Measurements from ENCODE around the gene HAPSTR1.

The HAPSTR1 gene

DNA sequence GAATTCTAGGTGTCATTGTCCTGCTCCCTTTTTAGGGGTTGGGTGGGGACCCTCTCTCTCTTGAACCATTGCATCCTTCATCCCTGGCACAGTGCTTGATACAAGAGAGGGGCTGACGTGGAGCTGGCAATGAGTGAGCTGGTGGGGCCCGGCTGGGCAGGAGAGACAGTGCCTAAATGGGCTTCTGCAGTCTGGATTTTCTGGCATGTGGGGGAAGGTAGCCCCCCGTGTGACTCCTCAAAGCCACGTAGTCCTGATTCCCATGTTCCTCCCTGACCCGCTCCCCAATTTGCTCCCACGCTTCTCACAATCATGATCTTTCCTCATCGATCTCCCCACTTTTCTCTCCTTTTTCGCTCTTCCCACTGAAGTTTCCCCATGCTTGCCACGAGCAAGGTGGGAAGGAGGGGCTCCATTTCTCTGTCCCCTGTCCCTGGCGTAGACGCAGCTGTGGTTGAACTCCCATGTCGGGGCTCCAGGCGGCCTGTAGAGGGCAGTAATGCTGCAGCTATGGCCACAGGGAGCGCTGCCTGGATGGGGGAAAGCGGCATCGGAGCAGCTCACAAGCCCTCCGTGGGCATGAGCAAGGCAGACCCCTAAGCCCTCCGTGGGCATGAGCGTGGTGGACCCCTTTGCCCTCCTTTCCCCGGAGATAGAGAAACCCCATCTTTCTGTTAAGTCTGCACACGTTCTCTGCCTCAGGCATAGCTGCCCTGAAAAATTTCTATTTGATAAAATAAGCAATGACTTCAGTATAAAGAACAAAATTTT is 47.5 kb downstream of the HAPSTR1 start:
- TF ChIP-seq TAF1 (IDR thresholded peaks at IDR 0.05; ENCODE audit: borderline replicate concordance, insufficient read depth, low read length), result no peak
- no peak for TF ChIP-seq POLR2AphosphoS5 (IDR thresholded peaks at IDR 0.05; ENCODE audit: low read depth, low read length)
- TF ChIP-seq SIN3A (IDR thresholded peaks at IDR 0.05; ENCODE audit: borderline replicate concordance, insufficient read depth, low read length), result no peak
- TF ChIP-seq, protein P1, sequence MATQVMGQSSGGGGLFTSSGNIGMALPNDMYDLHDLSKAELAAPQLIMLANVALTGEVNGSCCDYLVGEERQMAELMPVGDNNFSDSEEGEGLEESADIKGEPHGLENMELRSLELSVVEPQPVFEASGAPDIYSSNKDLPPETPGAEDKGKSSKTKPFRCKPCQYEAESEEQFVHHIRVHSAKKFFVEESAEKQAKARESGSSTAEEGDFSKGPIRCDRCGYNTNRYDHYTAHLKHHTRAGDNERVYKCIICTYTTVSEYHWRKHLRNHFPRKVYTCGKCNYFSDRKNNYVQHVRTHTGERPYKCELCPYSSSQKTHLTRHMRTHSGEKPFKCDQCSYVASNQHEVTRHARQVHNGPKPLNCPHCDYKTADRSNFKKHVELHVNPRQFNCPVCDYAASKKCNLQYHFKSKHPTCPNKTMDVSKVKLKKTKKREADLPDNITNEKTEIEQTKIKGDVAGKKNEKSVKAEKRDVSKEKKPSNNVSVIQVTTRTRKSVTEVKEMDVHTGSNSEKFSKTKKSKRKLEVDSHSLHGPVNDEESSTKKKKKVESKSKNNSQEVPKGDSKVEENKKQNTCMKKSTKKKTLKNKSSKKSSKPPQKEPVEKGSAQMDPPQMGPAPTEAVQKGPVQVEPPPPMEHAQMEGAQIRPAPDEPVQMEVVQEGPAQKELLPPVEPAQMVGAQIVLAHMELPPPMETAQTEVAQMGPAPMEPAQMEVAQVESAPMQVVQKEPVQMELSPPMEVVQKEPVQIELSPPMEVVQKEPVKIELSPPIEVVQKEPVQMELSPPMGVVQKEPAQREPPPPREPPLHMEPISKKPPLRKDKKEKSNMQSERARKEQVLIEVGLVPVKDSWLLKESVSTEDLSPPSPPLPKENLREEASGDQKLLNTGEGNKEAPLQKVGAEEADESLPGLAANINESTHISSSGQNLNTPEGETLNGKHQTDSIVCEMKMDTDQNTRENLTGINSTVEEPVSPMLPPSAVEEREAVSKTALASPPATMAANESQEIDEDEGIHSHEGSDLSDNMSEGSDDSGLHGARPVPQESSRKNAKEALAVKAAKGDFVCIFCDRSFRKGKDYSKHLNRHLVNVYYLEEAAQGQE (IDR thresholded peaks at IDR 0.05; ENCODE audit: insufficient read depth in 1 of 2, low read depth in 2 of 2, low read length in 2 of 2), result no peak
- TF ChIP-seq FOXP2 (optimal IDR thresholded peaks at IDR 0.05; ENCODE audit: borderline replicate concordance, extremely low read depth, extremely low read length, insufficient read depth), result no peak

DNA sequence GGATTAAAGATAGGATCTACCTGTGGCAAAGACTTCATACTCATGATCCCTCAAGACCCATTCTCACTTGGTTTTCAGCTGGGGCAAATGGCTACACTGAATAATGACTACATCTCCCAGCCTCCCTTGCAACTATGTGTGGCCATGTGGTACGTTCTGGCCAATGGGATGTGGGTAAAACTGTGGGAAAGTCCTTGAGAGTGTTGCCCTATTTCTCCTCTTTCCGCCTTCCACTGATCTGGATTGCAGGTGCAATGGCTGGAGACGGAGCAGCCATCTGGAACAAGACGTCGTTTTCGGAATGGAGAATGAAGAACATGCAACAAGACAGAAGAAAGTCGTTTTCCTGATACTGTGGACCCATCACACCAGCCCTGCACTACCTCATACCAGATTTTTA is 48.5 kb downstream of the HAPSTR1 start:
- TF ChIP-seq, protein P1 (IDR thresholded peaks at IDR 0.05; ENCODE audit: insufficient read depth in 1 of 2, low read depth in 2 of 2, low read length in 2 of 2), result no peak
- TF ChIP-seq SIN3A (IDR thresholded peaks at IDR 0.05; ENCODE audit: borderline replicate concordance, insufficient read depth, low read length) (no peak), FOXP2 (optimal IDR thresholded peaks at IDR 0.05; ENCODE audit: borderline replicate concordance, extremely low read depth, extremely low read length, insufficient read depth) (no peak), TAF1 (IDR thresholded peaks at IDR 0.05; ENCODE audit: borderline replicate concordance, insufficient read depth, low read length) (no peak), POLR2AphosphoS5 (IDR thresholded peaks at IDR 0.05; ENCODE audit: low read depth, low read length) (no peak)
